Measurements from ENCODE around the gene VPS16.

The VPS16 gene

DNA sequence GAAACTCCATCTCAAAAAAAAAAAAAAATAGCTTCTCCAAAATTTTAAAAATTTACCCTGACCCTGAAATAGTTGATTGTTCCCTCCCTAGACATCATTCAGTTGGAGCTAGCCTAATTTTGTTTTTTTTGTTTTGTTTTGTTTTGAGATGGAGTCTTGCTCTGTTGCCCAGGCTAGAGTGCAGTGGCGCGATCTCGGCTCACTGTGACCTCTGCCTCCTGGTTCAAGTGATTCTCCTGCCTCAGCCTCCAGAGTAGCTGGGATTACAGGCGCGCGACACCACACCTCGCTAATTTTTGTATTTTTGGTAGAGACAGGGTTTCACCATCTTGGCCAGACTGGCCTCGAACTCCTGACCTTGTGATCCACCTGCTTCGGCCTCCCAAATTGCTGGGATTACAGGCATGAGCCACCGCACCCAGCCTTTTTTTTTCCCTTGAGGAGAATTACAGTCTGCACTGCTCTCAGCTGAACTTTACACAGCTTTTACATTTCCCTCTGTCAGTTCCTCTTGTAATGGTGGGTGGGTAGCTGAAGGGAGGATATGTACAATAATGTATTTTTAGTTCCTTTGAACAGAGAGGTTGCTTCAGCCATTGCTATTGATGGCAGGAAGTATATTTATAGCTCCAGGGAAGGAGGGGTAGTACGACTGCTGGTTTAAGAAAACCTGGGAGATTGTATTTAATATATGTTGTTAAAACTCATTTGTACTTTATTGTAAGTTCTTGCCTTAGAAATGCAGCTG is 60.5 kb downstream of the VPS16 start:
- no peak for DNase-seq (ENCODE audit: low read depth in 2 of 2)

GRCh38 chr20:2902291-2902690 is 61.7 kb downstream of the VPS16 start:
- DNase-seq (ENCODE audit: low read depth in 2 of 2) = no peak

GRCh38 chr20:2902818-2903217 is 62.3 kb downstream of the VPS16 start:
- DNase-seq (ENCODE audit: low read depth in 2 of 2) = no peak

DNA sequence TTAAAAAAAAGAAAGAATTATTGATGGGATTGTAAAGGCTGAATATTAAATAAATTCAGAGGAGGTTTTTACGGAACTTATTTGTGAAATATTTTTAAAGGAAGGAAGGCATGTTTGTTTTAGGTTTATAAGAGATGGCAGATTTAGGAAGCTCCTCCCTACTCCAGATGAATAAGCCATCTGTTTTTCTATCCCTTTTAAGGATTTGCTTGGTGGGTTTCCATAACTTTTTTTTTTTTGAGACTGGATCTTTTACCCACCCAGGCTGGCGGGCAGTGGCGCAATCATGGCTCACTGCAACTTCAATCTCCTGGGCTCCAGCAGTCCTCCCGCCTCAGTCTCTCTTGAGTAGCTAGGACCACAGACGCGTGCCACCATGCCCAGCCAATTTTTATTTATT is 63.1 kb downstream of the VPS16 start:
- no peak for DNase-seq (ENCODE audit: low read depth in 2 of 2)

DNA sequence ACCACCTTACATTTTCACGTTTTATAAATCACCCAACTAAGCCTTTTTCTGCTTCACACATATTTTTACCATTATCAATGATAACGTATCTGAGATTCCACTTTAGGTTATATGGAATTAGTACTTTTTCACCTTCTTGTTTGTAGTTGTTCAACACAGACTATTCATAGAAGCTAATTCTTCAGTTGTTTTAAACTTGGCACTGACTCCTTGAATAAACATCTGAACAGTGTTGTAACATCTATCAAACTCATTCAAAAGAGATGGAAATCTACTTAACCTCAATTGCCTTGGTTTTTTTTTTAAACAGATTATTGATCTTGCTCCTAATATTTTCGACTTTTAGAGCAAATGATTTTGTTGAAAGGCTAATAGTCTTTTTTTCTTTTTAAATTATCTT is 67.0 kb downstream of the VPS16 start:
- DNase-seq (ENCODE audit: low read depth in 2 of 2) = no peak

GRCh38 chr20:2909953-2910352 is 69.4 kb downstream of the VPS16 start:
- DNase-seq (ENCODE audit: low read depth in 2 of 2) = no peak

DNA sequence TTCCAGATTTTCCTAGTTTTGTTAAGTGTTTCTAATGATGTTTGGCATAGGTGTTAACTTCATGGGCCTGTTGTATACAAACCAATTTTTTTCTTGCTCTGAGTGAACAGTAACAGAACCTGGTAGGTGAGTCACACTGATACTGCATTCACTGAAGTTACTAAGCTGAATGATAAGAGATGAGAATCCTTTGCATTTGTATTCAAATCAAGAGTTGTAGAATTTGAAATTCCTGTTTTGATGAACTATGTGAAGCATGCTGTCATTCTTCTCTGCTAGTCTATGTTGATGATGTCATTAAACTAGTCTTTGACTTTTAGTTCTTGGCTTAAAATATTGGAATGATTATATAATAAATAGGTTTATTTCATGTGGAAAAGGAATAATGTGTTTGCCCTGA is 70.7 kb downstream of the VPS16 start:
- no peak for DNase-seq (ENCODE audit: low read depth in 2 of 2)

GRCh38 chr20:2914160-2914559 is 73.6 kb downstream of the VPS16 start:
- DNase-seq (ENCODE audit: low read depth in 2 of 2) = no peak

Data from fibroblast of skin of left biceps (primary cell).